HG02970 (cell line): ENCODE measurements around the gene SVOPL.

Experiments used
- ATAC-seq: cut with Tn5 transposase; IDR thresholded peaks from one replicate; pipeline ENCODE4 v1.9.1; 2021; ENCODE audit warnings: mild to moderate bottlenecking, moderate library complexity, moderate number of reproducible peaks; ENCODE audit not compliant: unreplicated experiment, low FRiP score

SVOPL gene

DNA sequence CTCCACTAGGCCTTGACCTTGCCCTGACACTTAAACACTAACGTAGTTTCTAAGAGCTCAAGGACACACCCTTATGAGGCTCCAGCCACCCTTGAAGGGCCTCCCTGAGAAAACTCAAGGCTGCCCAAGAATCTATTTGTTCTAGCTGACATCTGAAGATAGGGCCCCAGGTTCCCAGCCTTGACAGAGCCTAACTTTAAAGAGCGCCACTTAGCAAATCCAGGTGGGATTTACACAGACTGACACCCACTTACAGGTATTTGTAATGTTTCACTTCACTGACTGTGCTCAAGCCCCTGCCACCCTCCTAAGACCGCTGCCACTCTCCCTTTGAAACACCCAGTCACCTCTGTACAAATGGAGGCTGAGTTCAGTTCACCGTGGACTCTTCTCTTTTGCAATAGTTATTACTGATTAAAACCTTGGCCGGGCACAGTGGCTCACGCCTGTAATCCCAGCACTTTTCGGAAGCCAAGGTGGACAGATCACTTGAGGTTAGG is 90.4 kb downstream of the SVOPL start:
- ATAC-seq = no peak

DNA sequence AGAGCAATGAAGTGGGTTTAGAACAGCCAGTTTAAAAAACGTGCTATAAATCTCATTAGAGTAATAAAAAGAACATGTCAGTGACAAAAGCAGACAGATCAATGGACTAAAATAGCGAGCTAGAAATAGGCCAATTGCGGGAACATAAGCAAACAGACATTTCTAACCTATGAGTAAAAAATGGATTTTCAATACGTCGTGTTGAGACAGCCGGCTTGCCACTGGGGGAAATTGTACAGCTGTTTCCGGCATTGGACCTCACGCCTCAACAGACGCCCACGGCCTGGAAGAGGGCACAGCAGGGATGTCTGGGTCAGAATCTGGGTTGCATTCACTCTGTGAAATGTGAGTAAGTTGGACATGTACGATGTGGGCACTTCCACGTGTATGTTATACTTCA is 92.9 kb downstream of the SVOPL start:
- no peak for ATAC-seq

DNA sequence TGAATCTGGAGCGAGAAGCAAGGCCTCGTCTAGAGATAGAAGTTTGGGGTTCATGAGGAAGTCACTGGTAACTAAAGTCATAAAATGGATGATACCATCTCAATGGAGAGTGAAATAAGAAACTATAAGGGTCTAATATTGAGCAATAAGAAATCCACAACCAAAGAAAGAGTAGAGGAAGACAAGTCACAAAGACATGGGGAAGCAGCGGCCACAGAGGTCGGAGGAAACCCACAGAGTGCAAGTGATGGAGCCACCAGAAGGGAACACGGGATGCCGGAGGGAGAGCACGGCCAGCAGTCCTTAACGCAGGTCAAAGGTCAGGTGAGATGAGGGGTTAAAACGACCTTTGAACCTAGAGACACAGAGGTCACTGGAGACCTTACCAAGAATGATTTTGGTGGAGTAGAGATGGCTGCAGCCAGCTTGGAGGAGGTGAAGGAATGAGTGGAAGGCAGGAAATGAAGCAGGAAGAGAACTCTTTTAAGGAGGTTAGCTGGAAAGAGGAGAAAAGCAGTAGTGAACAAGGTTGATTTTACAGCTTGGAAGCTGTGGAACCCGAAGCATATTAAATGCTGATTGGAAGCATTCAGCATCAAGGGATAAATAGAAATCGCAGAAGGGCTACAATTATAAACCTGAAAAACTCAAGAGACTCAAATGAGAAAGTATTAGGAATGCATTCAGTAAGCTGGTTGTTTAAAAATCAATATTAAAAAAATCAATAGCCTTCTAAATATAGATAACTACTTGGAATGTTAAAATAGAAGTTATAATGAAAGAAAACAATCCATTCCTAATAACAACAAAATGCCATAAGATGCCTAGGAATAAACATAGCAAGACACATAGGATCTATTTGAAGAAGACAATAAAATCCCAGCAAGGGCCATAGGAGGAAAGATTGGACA is 93.7 kb downstream of the SVOPL start:
- no peak for ATAC-seq

DNA sequence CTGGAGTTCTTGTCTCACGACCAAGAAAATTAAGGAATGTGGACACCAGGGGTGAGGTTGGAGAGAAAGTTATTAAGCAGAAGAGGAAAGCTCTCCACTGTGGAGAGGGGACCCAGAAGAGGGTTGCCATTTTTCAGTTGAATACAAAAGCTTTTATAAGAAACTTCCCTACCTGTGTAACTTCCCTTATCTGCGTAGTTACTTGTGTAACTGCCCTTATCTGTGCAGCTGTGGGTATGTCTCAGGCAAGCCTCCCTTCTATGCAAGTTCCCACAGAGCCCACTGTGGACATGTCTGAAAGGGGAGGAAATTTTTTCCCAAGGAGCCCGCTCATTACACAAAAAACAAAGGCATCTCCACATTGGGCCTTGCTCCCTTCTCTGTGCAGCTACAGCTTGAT is 94.9 kb downstream of the SVOPL start:
- ATAC-seq = no peak

DNA sequence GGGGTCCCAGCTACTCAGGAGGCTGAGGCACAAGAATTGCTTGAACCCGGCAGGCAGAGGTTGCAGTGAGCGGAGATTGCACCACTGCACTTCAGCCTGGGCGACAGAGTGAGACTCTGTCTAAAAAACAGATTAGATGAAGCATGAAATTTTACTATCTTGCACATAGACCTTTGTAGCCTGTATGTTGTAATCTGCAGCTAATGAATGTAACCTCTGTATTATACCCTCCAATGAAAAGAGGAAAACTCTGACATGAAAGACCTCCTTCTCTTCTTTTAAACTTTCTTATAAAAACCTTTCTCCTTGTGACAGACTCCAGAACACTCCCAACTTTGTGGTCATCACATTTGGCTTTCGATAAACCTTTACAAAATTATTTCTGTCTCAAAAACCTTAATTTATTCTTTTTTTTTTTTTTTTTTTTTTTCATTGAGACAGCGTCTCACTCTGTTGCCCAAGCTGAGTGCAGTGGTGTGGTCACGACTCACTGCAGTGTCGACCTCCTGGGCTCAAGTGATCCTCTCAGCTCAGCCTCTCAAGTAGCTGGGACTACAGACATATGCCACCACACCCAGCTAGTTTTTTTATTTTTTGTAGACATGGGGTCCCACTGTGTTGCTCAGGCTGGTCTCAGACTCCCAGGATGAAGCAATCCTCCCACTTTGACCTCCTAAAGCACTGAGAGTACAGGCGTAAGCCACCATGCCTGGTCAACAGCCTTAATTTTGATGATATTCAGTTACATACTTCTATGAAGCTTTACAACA is 97.4 kb downstream of the SVOPL start:
- no peak for ATAC-seq

DNA sequence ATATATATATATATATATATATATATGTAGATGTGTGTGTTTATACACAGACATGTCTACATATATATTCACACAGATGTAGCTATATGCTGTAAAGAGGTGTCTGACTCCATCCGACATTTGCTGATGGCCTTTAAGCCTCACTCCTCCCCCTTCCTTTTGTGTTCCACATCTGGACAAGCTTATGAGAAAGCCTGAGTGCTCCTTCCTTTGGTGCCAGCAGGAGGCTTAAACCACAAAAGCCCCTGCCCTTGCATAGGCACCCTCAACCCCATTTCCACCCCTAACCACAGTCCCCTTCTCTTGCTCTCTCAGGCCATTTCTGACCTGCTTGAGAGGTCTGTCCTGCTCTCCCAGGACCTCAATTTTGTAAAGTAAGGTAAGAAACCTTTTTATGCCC is 98.7 kb downstream of the SVOPL start:
- no peak for ATAC-seq

DNA sequence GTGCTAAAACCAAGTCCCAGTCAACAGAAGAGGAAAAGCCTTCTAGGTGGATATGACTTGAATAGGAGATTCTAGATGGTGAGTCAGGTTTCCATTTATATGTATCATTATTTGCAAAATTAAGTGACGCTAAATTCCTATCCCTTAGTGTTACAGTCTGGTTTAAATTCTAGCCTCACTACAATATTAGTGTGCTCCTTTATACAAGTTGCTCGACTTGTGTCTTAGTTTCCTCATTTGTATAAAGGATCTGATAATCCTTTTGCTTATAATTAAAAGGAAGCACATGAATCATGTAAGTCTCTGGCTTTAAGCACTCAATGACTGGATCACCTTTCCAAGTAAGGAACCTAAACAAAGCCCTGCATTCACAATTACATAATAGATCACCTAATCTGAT is 105.7 kb downstream of the SVOPL start:
- no peak for ATAC-seq

DNA sequence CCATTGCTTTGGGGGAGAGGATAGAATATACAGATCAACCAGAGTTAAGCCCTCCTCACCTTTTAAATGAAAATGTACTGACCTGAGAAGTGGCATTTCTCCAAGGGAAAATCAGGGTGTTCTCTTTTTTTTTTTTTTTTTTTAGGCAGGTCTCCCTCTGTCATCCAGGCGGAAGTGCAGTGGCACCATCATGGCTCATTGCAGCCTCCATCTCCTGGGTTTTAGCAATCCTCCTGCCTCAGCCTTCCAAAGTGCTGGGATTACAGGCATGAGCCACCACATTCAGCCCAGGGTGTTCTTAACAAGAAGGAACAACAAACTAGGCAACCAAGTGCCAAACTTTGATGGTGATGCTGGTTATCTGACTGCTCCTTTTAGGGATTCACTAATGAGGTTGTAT is 111.0 kb downstream of the SVOPL start:
- ATAC-seq = no peak

DNA sequence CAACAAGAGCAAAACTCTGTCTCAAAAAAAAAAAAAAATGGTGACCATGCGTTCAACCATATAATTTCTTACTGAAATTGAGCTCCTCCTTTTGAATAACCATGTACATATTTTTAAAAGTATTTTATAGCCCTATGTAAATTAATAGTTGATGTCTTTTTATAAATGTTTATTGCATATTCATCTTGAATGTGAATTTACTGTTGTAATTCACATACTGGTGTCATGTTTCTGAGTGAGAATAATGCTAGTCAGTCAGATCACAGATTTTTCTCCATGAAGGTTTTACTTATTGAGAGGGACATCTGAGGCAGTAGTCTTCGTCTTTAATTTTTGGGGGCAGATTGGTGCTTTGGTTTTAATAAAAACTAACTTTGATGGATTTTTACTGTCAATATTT is 112.2 kb downstream of the SVOPL start:
- no peak for ATAC-seq

DNA sequence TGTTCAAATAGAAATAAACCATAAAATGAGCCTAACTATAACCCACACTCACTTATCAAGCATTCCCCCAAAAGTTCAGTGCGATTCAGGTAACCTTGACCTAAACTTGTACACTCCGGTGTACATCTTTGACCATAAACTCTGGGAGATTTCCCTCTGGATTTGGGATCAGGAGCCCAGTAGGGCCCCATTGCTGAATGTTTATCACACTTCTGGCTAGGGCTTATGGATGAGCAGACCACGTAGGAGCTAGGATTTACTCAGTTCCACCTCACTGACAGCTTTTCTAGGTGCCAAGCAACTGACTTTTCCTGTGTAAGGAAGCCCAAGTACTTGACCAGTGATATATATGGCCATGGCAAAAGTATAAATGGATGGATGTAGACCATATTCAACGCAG is 113.7 kb downstream of the SVOPL start:
- ATAC-seq = no peak

DNA sequence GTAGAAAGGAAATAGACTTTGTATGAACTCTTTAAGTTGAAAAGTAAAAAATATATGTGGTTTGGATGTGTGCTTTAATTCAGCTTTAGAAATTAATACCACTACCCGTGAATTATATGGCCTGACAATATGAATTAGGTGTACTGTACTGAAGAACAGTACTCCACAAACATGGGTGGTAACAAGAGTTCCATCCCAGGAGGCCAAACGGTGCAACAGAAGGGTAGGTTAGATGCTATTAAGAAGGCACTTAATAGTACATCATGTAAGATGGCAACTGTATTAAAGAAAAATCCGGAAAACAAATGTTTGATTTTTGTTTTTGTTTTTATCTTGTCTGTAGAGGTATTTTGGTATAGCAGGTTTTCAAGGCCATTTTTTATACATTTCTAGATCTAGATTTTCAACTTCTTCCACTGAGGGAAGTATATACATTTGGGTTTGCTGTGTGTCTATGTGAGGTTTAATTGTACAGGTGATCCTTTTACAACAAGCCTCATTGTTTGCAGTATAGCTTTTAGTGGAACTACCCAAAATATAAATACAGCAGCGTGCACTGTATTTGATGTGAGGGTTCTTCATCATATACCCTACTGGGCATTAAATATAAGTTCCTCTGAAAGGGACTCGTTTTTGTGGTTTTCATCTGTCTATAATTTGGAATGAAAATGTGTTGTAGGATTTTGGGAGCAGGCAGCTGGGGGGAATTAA is 115.7 kb downstream of the SVOPL start:
- no peak for ATAC-seq

DNA sequence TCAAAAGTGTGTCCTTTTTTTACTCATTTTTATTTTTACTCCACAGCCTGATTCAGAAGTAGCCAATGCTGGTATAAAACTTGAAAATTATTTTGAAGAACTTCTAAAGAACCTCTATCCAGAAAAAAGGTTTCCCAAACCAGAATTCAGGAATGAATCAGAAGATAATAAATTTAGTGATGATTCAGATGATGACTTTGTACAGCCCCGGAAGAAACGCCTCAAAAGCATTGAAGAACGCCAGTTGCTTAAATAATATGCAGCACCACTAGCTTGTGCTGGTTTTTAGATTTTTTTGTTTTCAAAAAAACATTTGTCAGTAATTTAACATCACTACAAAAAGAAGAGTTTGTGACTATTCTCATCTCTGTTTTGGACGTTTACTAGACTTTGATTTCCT is 116.5 kb downstream of the SVOPL start:
- no peak for ATAC-seq

DNA sequence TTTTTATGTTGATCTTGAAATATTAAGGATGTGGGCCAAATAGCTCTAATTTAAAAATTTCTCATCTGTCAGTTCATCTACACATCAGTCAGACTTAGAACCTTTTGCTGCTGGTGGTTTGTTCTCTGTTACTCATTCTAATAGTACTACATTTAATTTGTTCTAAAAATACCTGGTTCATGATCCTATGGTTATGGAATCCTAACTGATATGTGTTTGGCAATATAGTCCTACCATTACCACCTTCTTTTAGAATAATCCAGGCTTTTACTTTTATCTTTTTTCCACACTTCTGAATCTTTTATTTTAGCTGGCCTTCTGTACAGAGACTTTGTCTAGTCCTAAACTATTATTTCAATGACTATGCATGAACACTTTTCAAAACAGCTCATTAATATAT is 116.9 kb downstream of the SVOPL start:
- no peak for ATAC-seq

DNA sequence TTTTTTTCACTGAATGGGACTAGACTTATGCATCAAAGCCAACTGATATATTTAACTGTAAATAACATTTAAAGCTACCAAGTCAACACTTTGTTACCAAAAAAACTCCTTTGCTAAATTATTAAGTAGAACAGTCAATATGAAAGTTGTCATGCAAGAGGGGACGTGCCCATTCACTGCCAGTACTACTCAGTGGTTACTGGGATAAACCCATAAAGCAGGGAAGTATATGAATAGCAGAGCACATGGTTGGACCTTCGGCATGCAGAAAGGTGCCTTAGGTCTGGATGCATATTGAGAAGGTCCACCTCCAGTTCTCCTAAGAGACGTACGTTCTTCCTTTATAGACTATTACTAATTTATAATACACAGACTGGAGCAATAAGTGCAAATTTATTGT is 120.1 kb downstream of the SVOPL start:
- no peak for ATAC-seq

DNA sequence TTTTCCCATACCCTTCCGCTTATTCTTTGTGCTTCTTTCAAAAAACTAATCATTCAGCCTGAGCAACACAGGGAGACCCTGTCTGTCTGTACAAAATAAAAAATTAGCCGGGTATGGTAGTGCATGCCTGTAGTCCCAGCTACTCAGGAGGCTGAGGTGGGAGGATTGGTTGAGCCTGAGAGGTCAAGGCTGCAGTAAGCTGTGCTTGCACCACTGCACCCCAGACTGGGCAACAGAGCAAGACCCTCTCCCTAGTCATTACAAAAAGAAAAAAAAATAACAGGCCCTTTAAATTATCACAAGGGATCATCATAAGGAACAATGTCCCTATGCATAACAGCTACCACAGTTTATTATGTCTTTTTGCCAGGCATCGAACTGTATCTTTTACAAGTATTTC is 121.5 kb downstream of the SVOPL start:
- no peak for ATAC-seq

DNA sequence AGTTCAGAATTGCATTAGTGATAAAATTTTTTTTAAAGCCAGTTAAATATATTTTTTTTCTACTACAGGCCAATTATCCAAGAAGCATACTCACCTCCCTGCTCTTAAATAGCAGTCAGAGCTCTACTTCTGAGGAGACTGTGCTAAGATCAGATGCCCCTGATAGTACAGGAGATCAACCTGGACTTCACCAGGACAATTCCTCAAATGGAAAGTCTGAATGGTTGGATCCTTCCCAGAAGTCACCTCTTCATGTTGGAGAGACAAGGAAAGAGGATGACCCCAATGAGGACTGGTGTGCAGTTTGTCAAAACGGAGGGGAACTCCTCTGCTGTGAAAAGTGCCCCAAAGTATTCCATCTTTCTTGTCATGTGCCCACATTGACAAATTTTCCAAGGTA is 122.0 kb downstream of the SVOPL start:
- no peak for ATAC-seq

DNA sequence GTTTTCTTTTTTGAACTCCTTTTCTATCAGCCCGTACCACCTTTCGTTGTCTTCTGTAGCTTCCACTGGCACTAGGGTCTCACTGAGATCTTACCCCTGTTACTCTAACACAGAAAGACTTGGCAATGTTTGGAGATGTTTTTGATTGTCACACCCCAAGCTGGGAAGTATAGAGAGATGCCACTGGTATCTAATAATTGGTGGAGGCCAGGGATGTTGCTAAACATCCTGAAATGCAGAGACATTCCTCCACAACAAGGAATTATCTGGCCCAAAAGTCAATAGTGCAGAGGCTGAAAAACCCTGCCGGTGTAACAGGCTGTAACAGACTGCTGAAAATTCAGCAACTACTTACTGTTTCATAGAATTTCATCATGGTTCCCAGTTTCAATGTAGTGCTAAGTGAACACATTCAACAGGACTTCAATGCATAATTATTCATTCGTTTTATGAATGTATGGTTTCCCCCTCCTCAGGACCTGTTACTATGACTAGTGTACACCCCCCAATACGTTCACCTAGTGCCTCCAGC is 125.2 kb downstream of the SVOPL start:
- no peak for ATAC-seq

DNA sequence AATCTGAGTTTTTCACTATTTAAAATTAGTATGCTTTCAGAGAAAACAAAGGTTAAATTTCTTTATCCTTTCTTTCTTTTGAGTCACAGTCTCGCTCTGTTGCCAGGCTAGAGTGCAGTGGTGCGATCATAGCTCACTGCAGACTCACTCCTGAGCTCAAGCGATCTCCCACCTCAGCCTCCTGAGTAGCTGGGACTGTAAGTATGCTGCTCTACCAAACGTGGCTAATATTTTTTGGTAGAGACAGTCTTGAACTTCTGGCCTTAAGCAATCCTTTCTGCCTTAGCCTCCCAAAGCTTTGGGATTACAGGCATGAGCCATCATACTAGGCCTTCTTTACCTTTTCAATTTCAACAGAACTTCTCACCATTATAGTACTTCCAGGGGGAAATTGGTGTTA is 127.4 kb downstream of the SVOPL start:
- no peak for ATAC-seq

DNA sequence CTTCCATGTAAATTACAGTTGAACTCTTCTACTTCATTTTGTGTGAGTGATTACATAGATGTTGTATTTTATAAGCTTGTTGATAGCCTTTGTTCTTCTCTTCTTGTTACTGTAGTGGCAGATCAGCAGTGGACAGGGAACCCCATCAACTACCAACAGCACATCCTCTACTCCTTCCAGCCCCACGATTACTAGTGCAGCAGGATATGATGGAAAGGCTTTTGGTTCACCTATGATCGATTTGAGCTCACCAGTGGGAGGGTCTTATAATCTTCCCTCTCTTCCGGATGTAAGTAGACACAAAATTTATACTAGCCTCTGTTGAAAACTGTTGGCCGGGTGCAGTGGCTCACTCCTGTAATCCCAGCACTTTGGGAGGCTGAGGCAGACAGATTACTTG is 130.4 kb downstream of the SVOPL start:
- no peak for ATAC-seq

DNA sequence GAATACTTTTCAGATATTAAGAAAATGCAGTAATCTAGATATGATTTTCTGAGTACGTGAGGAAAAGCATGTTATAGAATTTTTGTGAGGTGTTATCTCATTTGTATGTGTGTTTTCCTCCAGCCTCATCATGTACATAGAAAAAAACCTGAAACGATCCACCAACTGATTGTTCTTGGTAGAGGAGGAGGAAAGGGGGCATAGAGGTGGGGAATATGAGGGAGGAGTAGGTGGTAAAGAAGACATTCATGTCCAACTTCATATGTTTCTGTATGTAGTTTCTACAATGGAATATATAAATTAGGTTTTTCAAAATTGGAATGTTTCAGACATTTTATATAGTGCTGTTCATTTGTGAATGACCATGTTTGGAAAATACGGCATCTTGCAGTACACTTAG is 131.7 kb downstream of the SVOPL start:
- ATAC-seq = no peak

DNA sequence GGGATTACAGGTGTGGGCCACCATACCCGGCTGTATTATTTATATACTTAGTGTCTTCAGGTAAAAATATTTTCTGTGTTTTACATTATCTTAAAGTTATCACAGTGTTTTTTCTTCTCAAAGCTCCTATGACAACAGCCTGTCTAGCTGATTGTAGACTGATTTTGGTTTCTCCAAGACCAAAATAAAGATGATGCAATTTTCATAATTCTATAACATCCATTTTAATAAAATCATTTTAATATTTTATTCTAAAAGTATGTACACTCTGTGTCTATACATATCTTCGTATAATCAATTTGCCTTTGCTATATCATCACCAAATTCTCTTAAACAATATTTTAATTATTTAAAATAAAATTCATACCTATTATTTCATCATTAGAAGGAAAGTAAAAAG is 132.5 kb downstream of the SVOPL start:
- no peak for ATAC-seq
